Caco-2 (cell line): ENCODE measurements around the gene UPK1B. TPM values are rescaled to one million over a fixed set of nuclear protein-coding genes. Genes with fewer than 3 reads are reported as not detected.

Experiments used
- BruUV-seq: library from RNA; stranded (reverse); fragments of 400-500 nt; replicated peaks from 2 replicates; lab custom pipeline; 2021; lab: Mats Ljungman, UMichigan
- CTCF ChIA-PET: fragments of 300-600 bp; sonication (Branson Sonifier 250); formaldehyde crosslinking; loops from one replicate; lab custom pipeline; 2022; ENCODE audit warnings: antibody characterized with exemption; lab: Charles Lee
- POLR2A ChIA-PET: fragments of 300-600 bp; sonication (Branson Sonifier 250); formaldehyde crosslinking; loops from one replicate; lab custom pipeline; 2022; ENCODE audit warnings: antibody characterized with exemption; lab: Charles Lee
- DNase-seq, 2 experiments: peaks; one replicate each; pipeline versions ENCODE4 v3.0.0 to v3.0.0-alpha.2; 2020 to 2022
- H3K27me3 ChIP-seq: replicated peaks from 2 replicates; pipeline ENCODE4 v1.6.0; 2011; ENCODE audit warnings: low read length; ENCODE audit not compliant: control insufficient read depth, insufficient read depth
- H3K36me3 ChIP-seq: 2 replicates; pipeline ENCODE4 v1.5.1; 2011; ENCODE audit warnings: low read length; ENCODE audit not compliant: control insufficient read depth, insufficient read depth
- H3K4me1 ChIP-seq: fragments of 250-450 bp; sonication (Bioruptor Pico); 2 replicates; pipeline ENCODE4 v1.5.1; 2020; ENCODE audit warnings: mild to moderate bottlenecking
- H3K4me3 ChIP-seq: 2 replicates; pipeline ENCODE4 v1.5.1; 2011; ENCODE audit warnings: low read depth, mild to moderate bottlenecking, control low read depth, low read length
- H3K9me3 ChIP-seq: fragments of 250-450 bp; sonication (Bioruptor Pico); 2 replicates; pipeline ENCODE4 v1.5.1; 2020; ENCODE audit warnings: mild to moderate bottlenecking, moderate library complexity
- H3K27ac Mint-ChIP-seq: one replicate; pipeline ENCODE4 v1.8.0; 2022; ENCODE audit warnings: mixed read lengths; ENCODE audit not compliant: unreplicated experiment
- H3K27me3 Mint-ChIP-seq: one replicate; pipeline ENCODE4 v1.8.0; 2022; ENCODE audit warnings: mixed read lengths; ENCODE audit not compliant: insufficient read depth, unreplicated experiment
- H3K36me3 Mint-ChIP-seq: one replicate; pipeline ENCODE4 v1.8.0; 2022; ENCODE audit warnings: mild to moderate bottlenecking, mixed read lengths; ENCODE audit not compliant: insufficient read depth, unreplicated experiment
- H3K4me1 Mint-ChIP-seq: one replicate; pipeline ENCODE4 v1.8.0; 2022; ENCODE audit warnings: low read depth, mixed read lengths; ENCODE audit not compliant: unreplicated experiment
- H3K4me3 Mint-ChIP-seq: one replicate; pipeline ENCODE4 v1.8.0; 2022; ENCODE audit warnings: mild to moderate bottlenecking, moderate library complexity, mixed read lengths; ENCODE audit not compliant: unreplicated experiment
- H3K9me3 Mint-ChIP-seq: one replicate; pipeline ENCODE4 v1.8.0; 2022; ENCODE audit warnings: mixed read lengths; ENCODE audit not compliant: unreplicated experiment
- intact Hi-C: fragments of 100-400 bp; cut with micrococcal nuclease; formaldehyde crosslinking; loops from one replicate; pipeline ENCODE4 v1.10.0; 2022; ENCODE audit not compliant: unreplicated experiment
- total RNA-seq: library from RNA; stranded (reverse); gene quantifications from 2 replicates; pipeline ENCODE4 v1.2.3, GENCODE V29; 2022
- TF ChIP-seq, protein P1 (sequence below), 2 experiments: fragments of 200-600 bp in 1 of 2; IDR thresholded peaks; 1 replicate in 1 of 2; 2 replicates in 1 of 2; pipeline versions ENCODE4 v1.5.1 to v1.8.0; 2011 to 2022; ENCODE audit warnings: antibody characterized with exemption in 1 of 2, control low read depth in 1 of 2, inconsistent platforms in 1 of 2, low read depth in 1 of 2, low read length in 1 of 2, mild to moderate bottlenecking in 1 of 2, moderate library complexity in 1 of 2; ENCODE audit not compliant: insufficient read depth in 1 of 2, severe bottlenecking in 1 of 2, unreplicated experiment in 1 of 2

The UPK1B gene
- total RNA-seq, 1 experiment from 2014 or later = 0.50 TPM

DNA sequence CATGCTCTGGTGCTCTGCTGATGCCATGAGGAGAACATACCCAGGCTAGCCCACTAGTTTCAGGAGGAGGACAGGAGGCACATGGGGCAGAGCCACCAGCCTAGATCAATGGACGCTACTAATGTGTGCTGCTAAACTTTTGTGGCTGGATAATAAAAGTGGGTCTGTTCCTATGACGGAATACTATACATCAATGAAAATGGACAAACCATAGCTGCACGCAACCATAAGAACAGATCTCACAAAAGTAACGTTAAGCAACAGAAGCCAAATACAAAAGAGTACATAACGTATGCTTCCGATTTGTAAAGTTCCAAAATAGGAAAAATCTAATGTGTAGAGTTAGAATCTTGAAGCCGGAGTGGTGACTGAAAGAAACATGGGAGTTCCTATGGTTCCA is 55.8 kb downstream of the UPK1B start:
- H3K4me3 Mint-ChIP-seq = no peak overlapping the region
- H3K27me3 Mint-ChIP-seq = no peaks in the 10 kb centered on the region
- H3K27ac Mint-ChIP-seq = no peak overlapping the region
- H3K4me1 Mint-ChIP-seq = no peaks in the 10 kb centered on the region
- intact Hi-C loops = no loop called here
- TF ChIP-seq, protein P1, sequence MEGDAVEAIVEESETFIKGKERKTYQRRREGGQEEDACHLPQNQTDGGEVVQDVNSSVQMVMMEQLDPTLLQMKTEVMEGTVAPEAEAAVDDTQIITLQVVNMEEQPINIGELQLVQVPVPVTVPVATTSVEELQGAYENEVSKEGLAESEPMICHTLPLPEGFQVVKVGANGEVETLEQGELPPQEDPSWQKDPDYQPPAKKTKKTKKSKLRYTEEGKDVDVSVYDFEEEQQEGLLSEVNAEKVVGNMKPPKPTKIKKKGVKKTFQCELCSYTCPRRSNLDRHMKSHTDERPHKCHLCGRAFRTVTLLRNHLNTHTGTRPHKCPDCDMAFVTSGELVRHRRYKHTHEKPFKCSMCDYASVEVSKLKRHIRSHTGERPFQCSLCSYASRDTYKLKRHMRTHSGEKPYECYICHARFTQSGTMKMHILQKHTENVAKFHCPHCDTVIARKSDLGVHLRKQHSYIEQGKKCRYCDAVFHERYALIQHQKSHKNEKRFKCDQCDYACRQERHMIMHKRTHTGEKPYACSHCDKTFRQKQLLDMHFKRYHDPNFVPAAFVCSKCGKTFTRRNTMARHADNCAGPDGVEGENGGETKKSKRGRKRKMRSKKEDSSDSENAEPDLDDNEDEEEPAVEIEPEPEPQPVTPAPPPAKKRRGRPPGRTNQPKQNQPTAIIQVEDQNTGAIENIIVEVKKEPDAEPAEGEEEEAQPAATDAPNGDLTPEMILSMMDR (IDR thresholded peaks at IDR 0.05; ENCODE audit: insufficient read depth in 1 of 2, low read depth in 1 of 2, low read length in 1 of 2, severe bottlenecking in 1 of 2, unreplicated experiment in 1 of 2) = no peak
- H3K4me1 ChIP-seq = no peaks in the 10 kb centered on the region
- no peak for DNase-seq
- H3K9me3 Mint-ChIP-seq = no peaks in the 10 kb centered on the region
- H3K4me3 ChIP-seq = no peak overlapping the region
- H3K9me3 ChIP-seq = no peaks in the 10 kb centered on the region
- BruUV-seq = no TSS peak
- peaks cover 3% of the 10 kb centered on the region; the same call in 1 of the 2 replicates for H3K36me3 ChIP-seq
- ChIA-PET POLR2A (no interaction called here), CTCF (no interaction called here)
- no peaks in the 10 kb centered on the region for H3K27me3 ChIP-seq
- peaks cover 62% of the 10 kb centered on the region for H3K36me3 Mint-ChIP-seq

- Mint-ChIP-seq H3K27ac (no peak overlapping the region), H3K27me3 (no peaks in the 10 kb centered on the region), H3K4me3 (no peak overlapping the region), H3K4me1 (no peaks in the 10 kb centered on the region), H3K9me3 (no peaks in the 10 kb centered on the region), H3K36me3 (peaks cover 69% of the 10 kb centered on the region)
- Histone ChIP-seq H3K27me3 (no peaks in the 10 kb centered on the region), H3K36me3 (peaks cover 3% of the 10 kb centered on the region; the same call in 1 of the 2 replicates), H3K9me3 (no peaks in the 10 kb centered on the region), H3K4me1 (no peaks in the 10 kb centered on the region), H3K4me3 (no peak overlapping the region)
- BruUV-seq = no TSS peak
- TF ChIP-seq, protein P1 (IDR thresholded peaks at IDR 0.05; ENCODE audit: insufficient read depth in 1 of 2, low read depth in 1 of 2, low read length in 1 of 2, severe bottlenecking in 1 of 2, unreplicated experiment in 1 of 2) = no peak
- ChIA-PET POLR2A (interaction anchor here (0.6 kb wide), 1 partner anchor 19 kb away, joined by 5 read pairs; no protein-coding TSS in a partner anchor), CTCF (no interaction called here)
- no peak for DNase-seq
- intact Hi-C loops = no loop called here
Observed at GRCh38 chr3:119230071-119230470, 56.7 kb downstream of the UPK1B start.

DNA sequence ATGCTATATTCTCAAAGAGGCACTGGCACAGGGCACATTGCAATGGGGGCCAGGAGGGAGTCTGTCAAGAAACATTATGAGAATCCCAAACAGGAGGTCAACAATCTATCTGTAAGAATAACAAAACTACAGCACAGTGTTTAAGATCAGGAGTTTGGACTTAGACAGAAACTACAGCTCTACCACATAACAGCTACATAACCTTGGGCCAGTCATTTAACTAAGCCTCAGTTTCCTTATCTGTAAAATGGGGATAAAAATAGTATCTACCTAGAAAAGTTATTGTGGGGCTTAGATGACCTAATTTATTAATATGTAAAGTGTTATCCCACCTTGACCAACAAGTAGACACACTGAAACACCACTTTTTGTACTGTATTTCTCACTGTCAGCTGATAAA is 57.3 kb downstream of the UPK1B start:
- TF ChIP-seq, protein P1 (IDR thresholded peaks at IDR 0.05; ENCODE audit: insufficient read depth in 1 of 2, low read depth in 1 of 2, low read length in 1 of 2, severe bottlenecking in 1 of 2, unreplicated experiment in 1 of 2) = no peak
- Histone ChIP-seq H3K9me3 (no peaks in the 10 kb centered on the region), H3K36me3 (peaks cover 3% of the 10 kb centered on the region; the same call in 1 of the 2 replicates), H3K4me1 (peaks cover 5% of the 10 kb centered on the region; the same call in 1 of the 2 replicates), H3K27me3 (no peaks in the 10 kb centered on the region), H3K4me3 (no peak overlapping the region)
- intact Hi-C loops = no loop called here
- DNase-seq = no peak
- no TSS peak for BruUV-seq
- no peak overlapping the region for H3K4me3 Mint-ChIP-seq
- no peaks in the 10 kb centered on the region for H3K27me3 Mint-ChIP-seq
- POLR2A ChIA-PET = no interaction called here
- peaks cover 76% of the 10 kb centered on the region for H3K36me3 Mint-ChIP-seq
- CTCF ChIA-PET = no interaction called here
- no peak overlapping the region for H3K27ac Mint-ChIP-seq
- H3K9me3 Mint-ChIP-seq = no peaks in the 10 kb centered on the region
- H3K4me1 Mint-ChIP-seq = no peaks in the 10 kb centered on the region
